ENCODE data around the gene RPS17.

Gene RPS17

DNA sequence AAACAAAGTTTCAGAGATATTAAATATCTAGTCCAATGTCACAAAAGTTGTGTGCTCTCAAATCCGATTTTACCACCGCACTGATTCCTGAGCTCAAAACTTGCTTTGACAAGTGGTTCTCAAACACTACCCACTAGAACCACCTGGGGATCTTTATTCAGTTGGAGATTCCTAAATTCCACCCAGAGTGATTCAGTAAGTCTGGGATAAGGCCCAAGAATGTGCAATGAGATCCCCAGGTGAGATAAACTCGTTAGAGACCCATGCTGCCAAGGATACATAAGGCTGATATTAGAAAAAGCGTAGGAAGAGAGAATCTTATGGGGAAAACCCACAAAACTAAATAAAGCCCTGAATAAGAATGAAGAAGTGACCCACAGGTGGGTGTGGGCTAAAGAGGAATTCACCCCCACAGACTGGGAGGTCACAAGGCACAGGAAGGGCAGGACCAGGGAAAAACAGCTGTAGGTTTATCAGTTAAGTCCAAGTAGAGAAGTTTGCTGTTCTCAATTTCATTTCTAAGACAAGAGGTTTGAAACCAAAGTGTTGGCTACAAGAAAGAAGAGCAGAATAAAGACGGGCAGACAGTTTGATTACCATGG lies 11.5 kb upstream of the RPS17 start:
- H3K79me2 ChIP-seq: no peaks in the 10 kb centered on the region
- H3K9me3 ChIP-seq (ENCODE audit: control insufficient read depth, low read length): no peaks in the 10 kb centered on the region
- H3K4me3 ChIP-seq (ENCODE audit: low read depth, low read length): no peak overlapping the region
- H3K36me3 ChIP-seq (ENCODE audit: control insufficient read depth, insufficient read depth, low read length): no peaks in the 10 kb centered on the region
- H3K4me2 ChIP-seq (ENCODE audit: low read length): no peak overlapping the region
- no peaks in the 10 kb centered on the region for H3K4me1 ChIP-seq
- H3K27ac ChIP-seq: no peak overlapping the region
- no peaks in the 10 kb centered on the region for H3K27me3 ChIP-seq (ENCODE audit: control insufficient read depth, insufficient read depth, low read length)
- no peak overlapping the region for H2AFZ ChIP-seq
- no peak overlapping the region for H3K9ac ChIP-seq
- TF ChIP-seq CTCF (IDR thresholded peaks at IDR 0.05): no peak

DNA sequence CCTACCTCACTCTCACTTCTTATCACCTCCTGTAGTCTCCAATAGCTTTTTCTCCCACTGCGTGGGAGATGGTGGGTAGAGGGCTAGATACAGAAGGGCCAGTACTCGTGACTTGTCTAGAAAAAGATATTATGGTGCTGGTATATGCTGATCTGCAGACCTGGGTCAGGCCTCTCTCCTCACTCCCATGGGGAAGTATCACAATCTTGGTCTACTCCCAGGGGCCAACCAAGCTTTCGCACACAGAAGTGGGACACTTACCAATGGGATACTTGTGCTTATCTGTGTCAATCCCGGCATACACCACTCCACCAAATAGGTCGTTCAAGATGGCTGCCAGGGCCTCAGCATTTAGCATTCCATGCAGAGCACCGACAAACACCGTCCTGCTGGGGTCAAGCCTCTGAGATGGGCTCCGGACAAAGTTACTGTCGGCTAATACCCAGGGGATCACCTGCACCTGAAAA lies 9.0 kb upstream of the RPS17 start:
- Histone ChIP-seq H3K79me2 (no peaks in the 10 kb centered on the region), H3K4me1 (no peaks in the 10 kb centered on the region), H3K36me3 (ENCODE audit: control insufficient read depth, insufficient read depth, low read length) (no peaks in the 10 kb centered on the region), H3K9ac (no peak overlapping the region), H3K9me3 (ENCODE audit: control insufficient read depth, low read length) (no peaks in the 10 kb centered on the region), H3K4me3 (ENCODE audit: low read depth, low read length) (no peak overlapping the region), H3K27me3 (ENCODE audit: control insufficient read depth, insufficient read depth, low read length) (no peaks in the 10 kb centered on the region), H2AFZ (no peak overlapping the region), H3K4me2 (ENCODE audit: low read length) (no peak overlapping the region), H3K27ac (no peak overlapping the region)
- TF ChIP-seq CTCF (IDR thresholded peaks at IDR 0.05): no peak

- Histone ChIP-seq H3K4me1 (no peaks in the 10 kb centered on the region), H3K9me3 (ENCODE audit: control insufficient read depth, low read length) (no peaks in the 10 kb centered on the region), H3K27me3 (ENCODE audit: control insufficient read depth, insufficient read depth, low read length) (no peaks in the 10 kb centered on the region), H3K27ac (no peak overlapping the region), H3K79me2 (no peaks in the 10 kb centered on the region), H3K36me3 (ENCODE audit: control insufficient read depth, insufficient read depth, low read length) (no peaks in the 10 kb centered on the region), H3K4me3 (ENCODE audit: low read depth, low read length) (no peak overlapping the region), H2AFZ (no peak overlapping the region), H3K4me2 (ENCODE audit: low read length) (no peak overlapping the region), H3K9ac (no peak overlapping the region)
- no peak for TF ChIP-seq CTCF (IDR thresholded peaks at IDR 0.05)
These were observed 8.4 kb upstream of the RPS17 start for GRCh38 chr15:82548700-82549099.

DNA sequence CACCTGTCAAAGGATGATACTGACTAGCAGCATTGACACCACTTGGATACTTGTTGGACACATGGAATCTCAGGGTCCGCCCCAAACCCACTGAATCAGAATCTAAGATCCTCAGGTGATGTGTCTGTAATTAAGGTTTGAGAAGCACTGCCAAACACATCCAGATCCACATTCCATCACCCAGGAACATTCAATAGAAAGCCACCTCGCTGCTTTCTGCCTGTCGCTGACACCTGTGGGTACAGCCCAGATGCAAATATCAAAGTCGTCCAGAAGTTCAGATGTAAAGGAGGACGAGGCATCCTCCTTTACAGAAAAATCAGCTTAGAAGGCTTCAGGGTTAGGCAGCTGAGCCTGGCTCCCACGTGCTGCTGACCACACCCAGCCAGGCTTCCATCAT lies 5.2 kb upstream of the RPS17 start:
- no peaks in the 10 kb centered on the region for H3K9me3 ChIP-seq (ENCODE audit: control insufficient read depth, low read length)
- no peaks in the 10 kb centered on the region for H3K79me2 ChIP-seq
- no peaks in the 10 kb centered on the region for H3K27me3 ChIP-seq (ENCODE audit: control insufficient read depth, insufficient read depth, low read length)
- H3K4me3 ChIP-seq (ENCODE audit: low read depth, low read length): no peak overlapping the region
- H3K4me1 ChIP-seq: no peaks in the 10 kb centered on the region
- no peaks in the 10 kb centered on the region for H3K36me3 ChIP-seq (ENCODE audit: control insufficient read depth, insufficient read depth, low read length)
- no peak overlapping the region for H3K9ac ChIP-seq
- H3K4me2 ChIP-seq (ENCODE audit: low read length): no peak overlapping the region
- H3K27ac ChIP-seq: no peak overlapping the region
- H2AFZ ChIP-seq: no peak overlapping the region
- no peak for TF ChIP-seq CTCF (IDR thresholded peaks at IDR 0.05)

DNA sequence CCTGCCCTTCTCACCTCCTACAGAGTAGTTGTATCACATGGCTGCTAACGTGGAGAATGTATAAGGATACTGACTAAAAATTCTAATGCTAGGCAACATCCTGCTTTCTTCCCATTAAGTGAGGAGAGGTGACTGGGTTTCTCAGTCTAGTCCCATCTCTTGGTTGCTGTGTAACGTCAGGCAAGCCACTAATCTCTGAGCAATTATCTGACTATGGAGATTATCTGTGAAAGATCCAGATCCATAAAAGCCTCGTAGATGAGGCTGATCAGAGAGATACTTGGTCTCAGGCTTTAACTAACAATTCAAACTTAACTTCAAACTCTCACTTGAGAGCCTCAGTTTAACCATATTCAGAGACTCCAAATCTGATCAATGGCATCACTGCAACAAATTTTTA lies 4.7 kb upstream of the RPS17 start:
- Histone ChIP-seq H2AFZ (no peak overlapping the region), H3K4me3 (ENCODE audit: low read depth, low read length) (no peak overlapping the region), H3K9me3 (ENCODE audit: control insufficient read depth, low read length) (no peaks in the 10 kb centered on the region), H3K79me2 (no peaks in the 10 kb centered on the region), H3K4me2 (ENCODE audit: low read length) (no peak overlapping the region), H3K9ac (no peak overlapping the region), H3K27me3 (ENCODE audit: control insufficient read depth, insufficient read depth, low read length) (no peaks in the 10 kb centered on the region), H3K4me1 (no peaks in the 10 kb centered on the region), H3K36me3 (ENCODE audit: control insufficient read depth, insufficient read depth, low read length) (no peaks in the 10 kb centered on the region), H3K27ac (no peak overlapping the region)
- TF ChIP-seq CTCF (IDR thresholded peaks at IDR 0.05): no peak
